ENCODE measurements around the gene ATAD3C.
"Not testable (repeated sequence)": the region's sequence is repeated elsewhere in the genome, so short reads cannot be mapped to it uniquely, and the experiment has no call there.

GRCh38 chr1:1513675-1514074 lies 64.2 kb downstream of the ATAD3C start:
- TF ChIP-seq CTCF, POLR2AphosphoS5 (IDR thresholded peaks at IDR 0.05): not testable (repeated sequence)

Measured in upper lobe of left lung (tissue), 4 donors.